Loucy (cell line): ENCODE measurements around the gene ANKRD33B.

Experiments used
- CTCF ChIP-seq: fragments of 200-600 bp; sonication (generic); conservative IDR thresholded peaks from 2 replicates; pipeline ENCODE4 v1.5.1; 2014; ENCODE audit warnings: mild to moderate bottlenecking, antibody characterized with exemption, low read length
- EZH2phosphoT487 ChIP-seq: fragments of 200-600 bp; IDR thresholded peaks from 2 replicates; pipeline ENCODE4 v1.6.1; 2018; ENCODE audit warnings: antibody characterized with exemption, mild to moderate bottlenecking, moderate library complexity, borderline replicate concordance

- TF ChIP-seq CTCF (no peak), EZH2phosphoT487 (no peak)
Observed at GRCh38 chr5:10525124-10525495, 38.8 kb upstream of the ANKRD33B start.
